HG03342 (cell line): ENCODE measurements around the gene ALAS2.
"Not testable (repeated sequence)": the region's sequence is repeated elsewhere in the genome, so short reads cannot be mapped to it uniquely, and the experiment has no call there.

ENCODE experiments used
- ATAC-seq: cut with Tn5 transposase; IDR thresholded peaks from one replicate; pipeline ENCODE4 v1.9.1; 2021; ENCODE audit warnings: mild to moderate bottlenecking, moderate library complexity; ENCODE audit not compliant: unreplicated experiment

The ALAS2 gene

GRCh38 chrX:55006827-55007621 is 23.8 kb downstream of the ALAS2 start:
- no peak for ATAC-seq

- no peak for ATAC-seq
Observed at GRCh38 chrX:55005256-55005655, 25.5 kb downstream of the ALAS2 start.

- ATAC-seq: no peak
Observed at GRCh38 chrX:55004231-55004630, 26.5 kb downstream of the ALAS2 start.

- peak; percentile 91 for ATAC-seq
Observed at GRCh38 chrX:54999717-55000598, 30.8 kb downstream of the ALAS2 start, which contains the start of gene APEX2. APEX2 (plus strand) TSS chrX:55000363; CDS start chrX:55000423, 60 bp downstream.

- ATAC-seq: no peak
Observed at GRCh38 chrX:54995621-54996020, 35.2 kb downstream of the ALAS2 start.

- no peak for ATAC-seq
Observed at GRCh38 chrX:54994668-54995351, 36.0 kb downstream of the ALAS2 start.

GRCh38 chrX:54994099-54994498 is 36.7 kb downstream of the ALAS2 start, which contains the start of gene PFKFB1:
PFKFB1 (minus strand) TSS chrX:54994188; CDS start chrX:54994007, 181 bp downstream.
- ATAC-seq: no peak

- no peak for ATAC-seq
Observed at GRCh38 chrX:54992911-54993622, 37.7 kb downstream of the ALAS2 start.

- ATAC-seq: no peak
Observed at GRCh38 chrX:54991706-54992105, 39.1 kb downstream of the ALAS2 start.

GRCh38 chrX:54983306-54983705 is 47.5 kb downstream of the ALAS2 start:
- ATAC-seq: not testable (repeated sequence)

- no peak for ATAC-seq
Observed at GRCh38 chrX:54980334-54980733, 50.4 kb downstream of the ALAS2 start.

- ATAC-seq: no peak
Observed at GRCh38 chrX:54979432-54979831, 51.3 kb downstream of the ALAS2 start.

GRCh38 chrX:54978448-54978847 is 52.3 kb downstream of the ALAS2 start:
- ATAC-seq: no peak

- no peak for ATAC-seq
Observed at GRCh38 chrX:54977387-54977786, 53.4 kb downstream of the ALAS2 start.

- no peak for ATAC-seq
Observed at GRCh38 chrX:54964766-54965497, 65.8 kb downstream of the ALAS2 start.

- ATAC-seq: no peak
Observed at GRCh38 chrX:54961750-54962149, 69.0 kb downstream of the ALAS2 start.
